Upper lobe of left lung (tissue), 6 donors: ENCODE results near the gene KCNQ1OT1. TPM values are rescaled to one million over a fixed set of nuclear protein-coding genes. Genes with fewer than 3 reads are reported as not detected.

ENCODE experiments used
- ATAC-seq, 2 donors: fragments of 200-7000 bp; cut with Tn5 transposase; one replicate each; pipeline ENCODE4 v1.9.1; 2022; ENCODE audit warnings: mild to moderate bottlenecking in 2 of 2, moderate library complexity in 2 of 2; ENCODE audit not compliant: low FRiP score in 2 of 2
- DNase-seq, 2 donors: peaks; one replicate each; pipeline ENCODE4 v3.0.0-alpha.2; 2019 to 2020
- H3K27ac ChIP-seq, 4 donors: fragments of 200-600 bp; sonication (generic); one replicate each; pipeline ENCODE4 v1.5.1; 2016 to 2019
- H3K27me3 ChIP-seq, 4 donors: fragments of 200-600 bp; sonication (generic); one replicate each; pipeline ENCODE4 v1.5.1; 2017 to 2019
- H3K36me3 ChIP-seq, 4 donors: fragments of 200-600 bp; sonication (generic); one replicate each; pipeline ENCODE4 v1.5.1; 2016 to 2019
- H3K4me1 ChIP-seq, 4 donors: fragments of 200-600 bp; sonication (generic); one replicate each; pipeline ENCODE4 v1.5.1; 2018 to 2019
- H3K4me3 ChIP-seq, 4 donors: fragments of 200-600 bp; sonication (generic); one replicate each; pipeline ENCODE4 v1.5.1; 2017 to 2019; ENCODE audit warnings: mild to moderate bottlenecking in 2 of 4, moderate library complexity in 1 of 4
- H3K9me3 ChIP-seq, 4 donors: fragments of 200-600 bp; sonication (generic); one replicate each; pipeline ENCODE4 v1.5.1; 2018 to 2019
- CTCF ChIP-seq, 6 experiments: fragments of 450-650 bp in 4 of 6; fragments of 200-600 bp in 2 of 6; sonication (generic) in 2 of 6; IDR thresholded peaks; one replicate each; pipeline ENCODE4 v1.5.1; 2016 to 2019; ENCODE audit warnings: antibody characterized with exemption in 6 of 6
- EP300 ChIP-seq, 4 donors: sonication (generic); formaldehyde crosslinking; IDR thresholded peaks; one replicate each; pipeline ENCODE4 v1.5.1; 2017; ENCODE audit warnings: antibody characterized with exemption in 4 of 4, control low read depth in 2 of 4
- POLR2A ChIP-seq, 4 donors: fragments of 450-650 bp; IDR thresholded peaks; one replicate each; pipeline ENCODE4 v1.5.1; 2016 to 2017; ENCODE audit warnings: antibody characterized with exemption in 4 of 4, mild to moderate bottlenecking in 2 of 4
- POLR2AphosphoS5 ChIP-seq, 2 donors: sonication (generic); formaldehyde crosslinking; IDR thresholded peaks; one replicate each; pipeline ENCODE4 v1.5.1; 2017; ENCODE audit warnings: antibody characterized with exemption in 2 of 2
- WGBS, 2 donors: methylation state at CpG; one replicate each; pipeline ENCODE4 v1.1.5; 2017 to 2018; 5-methylcytosine and 5-hydroxymethylcytosine counted together
- total RNA-seq, 6 donors: library from RNA; depleted of rRNA in 4 of 6; stranded (reverse); fragments of >200 nt in 4 of 6; gene quantifications; one replicate each; pipeline versions ENCODE4 v1.1.0 to v1.2.1, GENCODE V29; 2016 to 2021
- donor health status: DM: no; HTN: no; CAD: no; lungs with moderate emphysema.
- donor health status: DM: no; HTN: yes; CAD: no; lungs with severe emphysema.

The KCNQ1OT1 gene
- total RNA-seq, 6 donors from 2014 or later = 1.1 to 6.3 (median 4.1) TPM

GRCh38 chr11:2670541-2671100 lies 29.2 kb downstream of the KCNQ1OT1 start:
- H3K27ac ChIP-seq = no peak overlapping the region
- ATAC-seq (no peak), DNase-seq (no peak)
- H3K36me3 ChIP-seq = no peaks in the 10 kb centered on the region
- no peaks in the 10 kb centered on the region for H3K27me3 ChIP-seq
- H3K4me3 ChIP-seq = no peak overlapping the region
- WGBS, 2 donors = 0 to 40% methylated on average over 1 of the region's 1 CpG
- H3K9me3 ChIP-seq = no peaks in the 10 kb centered on the region
- TF ChIP-seq POLR2AphosphoS5 (IDR thresholded peaks at IDR 0.05) (no peak), CTCF (IDR thresholded peaks at IDR 0.05) (no peak), EP300 (IDR thresholded peaks at IDR 0.05) (no peak), POLR2A (IDR thresholded peaks at IDR 0.05) (no peak)
- H3K4me1 ChIP-seq = peaks cover 3 to 6% (median 5%) of the 10 kb centered on the region in 4 donors

GRCh38 chr11:2669634-2670469 lies 29.9 kb downstream of the KCNQ1OT1 start:
- H3K27ac ChIP-seq = no peak overlapping the region

GRCh38 chr11:2668876-2669275 lies 30.9 kb downstream of the KCNQ1OT1 start:
- Histone ChIP-seq H3K27ac (no peak overlapping the region), H3K4me1 (no peaks in the 10 kb centered on the region), H3K4me3 (no peak overlapping the region), H3K9me3 (no peaks in the 10 kb centered on the region), H3K27me3 (no peaks in the 10 kb centered on the region), H3K36me3 (no peaks in the 10 kb centered on the region)
- WGBS, 2 donors = 94 to 97% methylated on average over 5 of the region's 5 CpGs
- DNase-seq (no peak), ATAC-seq (no peak)
- TF ChIP-seq POLR2AphosphoS5 (IDR thresholded peaks at IDR 0.05) (no peak), CTCF (IDR thresholded peaks at IDR 0.05) (no peak), EP300 (IDR thresholded peaks at IDR 0.05) (no peak), POLR2A (IDR thresholded peaks at IDR 0.05) (no peak)

More at GRCh38 chr11:2669634-2670469, 29.9 kb downstream of the KCNQ1OT1 start:
- no peak overlapping the region for H3K4me3 ChIP-seq
- peaks cover 2 to 6% (median 5%) of the 10 kb centered on the region in 4 donors for H3K4me1 ChIP-seq
- ATAC-seq (no peak), DNase-seq (no peak)
- no peaks in the 10 kb centered on the region for H3K27me3 ChIP-seq
- no peaks in the 10 kb centered on the region for H3K9me3 ChIP-seq
- H3K36me3 ChIP-seq = no peaks in the 10 kb centered on the region
- 86 to 92% methylated on average over 6 to 8 of the region's 8 CpGs for WGBS, 2 donors
- TF ChIP-seq CTCF (IDR thresholded peaks at IDR 0.05) (no peak), POLR2A (IDR thresholded peaks at IDR 0.05) (no peak), POLR2AphosphoS5 (IDR thresholded peaks at IDR 0.05) (no peak), EP300 (IDR thresholded peaks at IDR 0.05) (no peak)

- WGBS, 2 donors = 77 to 90% methylated on average over 2 of the region's 2 CpGs
- Histone ChIP-seq H3K27ac (no peak overlapping the region), H3K27me3 (no peaks in the 10 kb centered on the region), H3K4me1 (no peaks in the 10 kb centered on the region), H3K4me3 (no peak overlapping the region), H3K9me3 (no peaks in the 10 kb centered on the region), H3K36me3 (peaks cover 0 to 7% (median 0%) of the 10 kb centered on the region in 4 donors)
- no peak for TF ChIP-seq POLR2A (IDR thresholded peaks at IDR 0.05)
- TF ChIP-seq CTCF (IDR thresholded peaks at IDR 0.05) = no peak
- DNase-seq = no peak
- no peak for ATAC-seq
Observed at GRCh38 chr11:2667940-2668339, 31.9 kb downstream of the KCNQ1OT1 start.
